Endothelial cell (in vitro differentiated cells): ENCODE results near the gene WSB2. TPM values are rescaled to one million over a fixed set of nuclear protein-coding genes. Genes with fewer than 3 reads are reported as not detected.

Experiments used
- DNase-seq: peaks from one replicate; pipeline ENCODE4 v3.0.0; 2021; ENCODE audit warnings: low spot score
- H3K27ac Mint-ChIP-seq: one replicate; pipeline ENCODE4 v1.8.0; 2021; ENCODE audit warnings: mixed read lengths, inconsistent platforms; ENCODE audit not compliant: unreplicated experiment
- H3K27me3 Mint-ChIP-seq: one replicate; pipeline ENCODE4 v1.8.0; 2021; ENCODE audit warnings: mild to moderate bottlenecking, moderate library complexity, mixed read lengths, inconsistent platforms; ENCODE audit not compliant: unreplicated experiment
- H3K36me3 Mint-ChIP-seq: one replicate; pipeline ENCODE4 v1.8.0; 2021; ENCODE audit warnings: mild to moderate bottlenecking, low read depth, mixed read lengths, inconsistent platforms; ENCODE audit not compliant: unreplicated experiment
- H3K4me1 Mint-ChIP-seq: one replicate; pipeline ENCODE4 v1.8.0; 2021; ENCODE audit warnings: mild to moderate bottlenecking, mixed read lengths, inconsistent platforms; ENCODE audit not compliant: unreplicated experiment
- H3K4me3 Mint-ChIP-seq: one replicate; pipeline ENCODE4 v1.8.0; 2021; ENCODE audit warnings: mild to moderate bottlenecking, mixed read lengths, inconsistent platforms; ENCODE audit not compliant: unreplicated experiment
- H3K9me3 Mint-ChIP-seq: one replicate; pipeline ENCODE4 v1.8.0; 2021; ENCODE audit warnings: mixed read lengths, inconsistent platforms; ENCODE audit not compliant: unreplicated experiment
- CTCF ChIP-seq: fragments of 200-600 bp; sonication (generic); IDR thresholded peaks from one replicate; pipeline ENCODE4 v1.5.0; 2021; ENCODE audit warnings: antibody characterized with exemption; ENCODE audit not compliant: unreplicated experiment
- long read RNA-seq: library from polyadenylated mRNA; unstranded; transcript quantifications from one replicate; pipeline ENCODE4 v2.0.0, GENCODE V29; 2020; ENCODE audit not compliant: unreplicated experiment
- total RNA-seq: library from RNA; stranded (reverse); fragmentation: NEBNext Ultra II Directional; extraction: Animal tissue kit (Norgen Biotek cat#: 25700); gene quantifications from one replicate; pipeline ENCODE4 v1.2.1, GENCODE V29; 2021; ENCODE audit not compliant: unreplicated experiment

The WSB2 gene
- 76.7 TPM for total RNA-seq
- long read RNA-seq, partial matches to known transcripts = 4 of 12 reads
- long read RNA-seq, other reads (novel, unspliced or antisense) = 3 of 12 reads

- DNase-seq = peak; percentile 71
- Mint-ChIP-seq H3K4me3 (peak within 1 kb of the TSS; percentile 97), H3K36me3 (peaks cover 14% of the 10 kb centered on the region), H3K4me1 (peaks cover 51% of the 10 kb centered on the region), H3K27ac (peak within 1 kb of the TSS; percentile 98), H3K27me3 (peaks cover 24% of the 10 kb centered on the region), H3K9me3 (no peaks in the 10 kb centered on the region)
- TF ChIP-seq CTCF = no peak
Observed at GRCh38 chr12:118061011-118061872, at the start of gene WSB2. WSB2 (minus strand) TSS chr12:118061179; CDS start chr12:118061048, 131 bp downstream.

- no peak for TF ChIP-seq CTCF
- H3K27ac Mint-ChIP-seq = no peak overlapping the region
- H3K27me3 Mint-ChIP-seq = peaks cover 3% of the 10 kb centered on the region
- peaks cover 4% of the 10 kb centered on the region for H3K4me1 Mint-ChIP-seq
- no peaks in the 10 kb centered on the region for H3K9me3 Mint-ChIP-seq
- H3K4me3 Mint-ChIP-seq = no peak overlapping the region
- DNase-seq = no peak
- no peaks in the 10 kb centered on the region for H3K36me3 Mint-ChIP-seq
Observed at GRCh38 chr12:118109088-118109487, 48.1 kb upstream of the WSB2 start.

- DNase-seq = no peak
- TF ChIP-seq CTCF = no peak
- H3K27me3 Mint-ChIP-seq = peaks cover 6% of the 10 kb centered on the region
- peaks cover 7% of the 10 kb centered on the region for H3K4me1 Mint-ChIP-seq
- H3K4me3 Mint-ChIP-seq = no peak overlapping the region
- no peaks in the 10 kb centered on the region for H3K36me3 Mint-ChIP-seq
- no peak overlapping the region for H3K27ac Mint-ChIP-seq
- no peaks in the 10 kb centered on the region for H3K9me3 Mint-ChIP-seq
Observed at GRCh38 chr12:118107694-118108093, 46.7 kb upstream of the WSB2 start.

- H3K27ac Mint-ChIP-seq = no peak overlapping the region
Observed at GRCh38 chr12:118107011-118107410, 46.0 kb upstream of the WSB2 start.

More at GRCh38 chr12:118107011-118107410, 46.0 kb upstream of the WSB2 start:
- Mint-ChIP-seq H3K9me3 (no peaks in the 10 kb centered on the region), H3K27me3 (peaks cover 6% of the 10 kb centered on the region), H3K4me1 (peaks cover 10% of the 10 kb centered on the region), H3K36me3 (no peaks in the 10 kb centered on the region), H3K4me3 (no peak overlapping the region)
- no peak for DNase-seq
- TF ChIP-seq CTCF = no peak
